ENCODE measurements around the gene VPS13D.

Gene VPS13D

DNA sequence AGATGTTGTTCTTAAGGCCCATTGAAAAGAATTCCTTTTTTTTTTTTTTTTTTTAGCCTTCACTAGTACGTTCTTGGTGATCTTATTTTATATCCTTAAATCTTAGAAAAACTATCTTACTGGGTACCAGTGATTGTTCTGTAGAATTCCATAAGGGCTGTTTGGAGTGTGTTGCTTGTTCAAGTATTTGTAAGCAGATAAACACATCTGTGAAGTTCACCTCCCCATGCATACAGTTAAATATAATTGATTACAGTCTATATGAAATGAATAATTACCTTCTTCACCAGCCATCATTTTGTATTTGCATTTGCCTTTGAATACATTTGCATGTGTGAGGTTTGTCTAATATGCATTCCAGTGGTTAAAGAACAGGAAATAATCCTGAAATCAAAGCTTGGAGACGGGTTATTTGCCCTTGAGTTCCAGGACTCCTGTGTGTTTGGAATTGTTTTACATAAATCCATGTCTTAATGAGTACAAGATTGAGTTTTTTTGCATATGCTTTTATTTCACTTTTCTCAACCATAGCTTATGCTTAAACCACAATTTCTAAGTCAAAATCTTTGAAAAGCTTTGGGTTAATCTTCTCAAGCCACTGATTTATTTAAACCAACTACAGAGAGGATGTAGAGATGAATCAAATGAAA, 73.1 kb downstream of the VPS13D start:
- H3K9me3 ChIP-seq (ENCODE audit: insufficient read depth, low read length) = no peaks in the 10 kb centered on the region
- H3K27me3 ChIP-seq (ENCODE audit: insufficient read depth, insufficient read length) = no peaks in the 10 kb centered on the region
- H3K4me1 ChIP-seq (ENCODE audit: insufficient read depth, insufficient read length) = no peaks in the 10 kb centered on the region
- no peak overlapping the region for H3K9ac ChIP-seq (ENCODE audit: insufficient read length, low read depth)
- H3K4me3 ChIP-seq (ENCODE audit: insufficient read length, low read depth) = no peak overlapping the region
- DNase-seq (ENCODE audit: low read depth, low spot score) = no peak
- H3K36me3 ChIP-seq (ENCODE audit: insufficient read depth, insufficient read length, low read length) = peaks cover 28% of the 10 kb centered on the region
- TF ChIP-seq ZNF274 (IDR thresholded peaks at IDR 0.05; ENCODE audit: low read depth, low read length) (no peak), SUZ12 (IDR thresholded peaks at IDR 0.05; ENCODE audit: extremely low read depth, insufficient read depth, insufficient read length) (no peak), YY1 (IDR thresholded peaks at IDR 0.05; ENCODE audit: insufficient read depth, insufficient read length) (no peak)

DNA sequence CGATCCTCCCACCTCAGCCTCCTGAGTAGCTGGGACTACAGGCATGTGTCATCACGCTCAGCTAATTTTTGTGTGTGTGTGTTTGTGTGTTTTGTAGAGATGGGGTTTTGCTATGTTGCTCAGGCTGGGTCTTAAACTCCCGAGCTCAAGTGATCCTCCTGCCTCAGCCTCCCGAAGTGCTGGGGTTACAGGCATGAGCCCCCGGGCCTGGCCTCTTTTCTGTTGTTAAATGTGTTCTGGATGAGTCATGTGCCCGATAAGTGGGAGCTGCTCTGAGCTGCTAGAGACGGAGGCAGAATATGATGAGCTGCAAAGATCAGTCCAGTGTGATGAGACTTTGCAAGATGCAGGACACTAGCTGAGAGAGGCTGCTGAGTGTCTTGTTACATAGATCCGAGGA, 75.5 kb downstream of the VPS13D start:
- DNase-seq (ENCODE audit: low read depth, low spot score) = no peak
- H3K9ac ChIP-seq (ENCODE audit: insufficient read length, low read depth) = no peak overlapping the region
- TF ChIP-seq YY1 (IDR thresholded peaks at IDR 0.05; ENCODE audit: insufficient read depth, insufficient read length) = no peak
- TF ChIP-seq ZNF274 (IDR thresholded peaks at IDR 0.05; ENCODE audit: low read depth, low read length) = no peak
- no peak for TF ChIP-seq SUZ12 (IDR thresholded peaks at IDR 0.05; ENCODE audit: extremely low read depth, insufficient read depth, insufficient read length)
- H3K4me3 ChIP-seq (ENCODE audit: insufficient read length, low read depth) = no peak overlapping the region
- no peaks in the 10 kb centered on the region for H3K27me3 ChIP-seq (ENCODE audit: insufficient read depth, insufficient read length)
- H3K9me3 ChIP-seq (ENCODE audit: insufficient read depth, low read length) = no peaks in the 10 kb centered on the region
- peaks cover 30% of the 10 kb centered on the region for H3K36me3 ChIP-seq (ENCODE audit: insufficient read depth, insufficient read length, low read length)
- H3K4me1 ChIP-seq (ENCODE audit: insufficient read depth, insufficient read length) = no peaks in the 10 kb centered on the region

DNA sequence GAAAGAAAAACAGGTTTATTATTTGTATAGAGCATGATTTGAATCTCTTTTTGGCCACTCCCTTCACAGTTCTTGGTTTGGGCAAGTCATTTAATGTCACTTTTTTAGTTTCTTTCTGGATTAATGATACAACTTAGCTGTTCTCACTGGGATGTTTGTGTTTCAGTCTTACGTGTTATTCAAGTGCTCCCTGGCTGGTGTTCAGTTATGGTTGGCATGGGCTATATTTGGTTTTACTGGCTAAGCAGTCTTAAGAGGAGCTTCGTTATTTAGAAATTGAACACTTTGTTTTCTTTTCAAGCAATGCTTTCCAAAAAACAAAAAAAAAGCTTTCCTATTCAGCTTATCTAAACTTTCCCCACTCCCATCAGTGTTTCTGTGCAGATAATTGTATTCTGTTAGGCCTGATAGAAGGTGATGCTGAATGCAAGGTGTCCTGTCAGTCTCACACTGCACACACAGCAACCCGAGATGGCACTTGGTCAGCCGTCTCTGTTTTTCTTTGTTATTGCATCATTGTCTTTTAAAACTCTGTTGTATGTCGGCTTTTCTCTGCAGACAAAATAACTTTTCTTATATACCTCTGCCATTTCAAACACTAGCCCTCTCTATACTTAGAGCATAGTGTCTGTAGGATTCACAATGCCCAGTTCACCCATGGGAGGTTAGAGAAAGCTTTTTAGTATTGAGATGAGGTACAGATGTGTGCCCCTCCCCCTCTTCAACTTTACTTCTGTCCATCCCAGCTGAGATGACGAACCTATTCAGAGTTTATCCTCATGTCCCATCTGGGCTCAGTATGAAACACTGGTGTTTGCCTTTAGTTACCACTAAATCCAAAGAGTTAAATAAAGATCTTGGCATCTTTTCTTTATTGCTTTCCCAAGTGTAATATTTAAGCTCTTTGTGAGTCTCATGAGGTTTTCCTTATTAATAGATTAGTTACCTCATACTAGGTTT, 80.2 kb downstream of the VPS13D start:
- no peaks in the 10 kb centered on the region for H3K9me3 ChIP-seq (ENCODE audit: insufficient read depth, low read length)
- no peak overlapping the region for H3K4me3 ChIP-seq (ENCODE audit: insufficient read length, low read depth)
- no peaks in the 10 kb centered on the region for H3K4me1 ChIP-seq (ENCODE audit: insufficient read depth, insufficient read length)
- H3K36me3 ChIP-seq (ENCODE audit: insufficient read depth, insufficient read length, low read length) = peaks cover 40% of the 10 kb centered on the region
- H3K27me3 ChIP-seq (ENCODE audit: insufficient read depth, insufficient read length) = no peaks in the 10 kb centered on the region
- no peak for TF ChIP-seq YY1 (IDR thresholded peaks at IDR 0.05; ENCODE audit: insufficient read depth, insufficient read length)
- no peak for TF ChIP-seq ZNF274 (IDR thresholded peaks at IDR 0.05; ENCODE audit: low read depth, low read length)
- no peak for TF ChIP-seq SUZ12 (IDR thresholded peaks at IDR 0.05; ENCODE audit: extremely low read depth, insufficient read depth, insufficient read length)
- DNase-seq (ENCODE audit: low read depth, low spot score) = no peak
- no peak overlapping the region for H3K9ac ChIP-seq (ENCODE audit: insufficient read length, low read depth)

DNA sequence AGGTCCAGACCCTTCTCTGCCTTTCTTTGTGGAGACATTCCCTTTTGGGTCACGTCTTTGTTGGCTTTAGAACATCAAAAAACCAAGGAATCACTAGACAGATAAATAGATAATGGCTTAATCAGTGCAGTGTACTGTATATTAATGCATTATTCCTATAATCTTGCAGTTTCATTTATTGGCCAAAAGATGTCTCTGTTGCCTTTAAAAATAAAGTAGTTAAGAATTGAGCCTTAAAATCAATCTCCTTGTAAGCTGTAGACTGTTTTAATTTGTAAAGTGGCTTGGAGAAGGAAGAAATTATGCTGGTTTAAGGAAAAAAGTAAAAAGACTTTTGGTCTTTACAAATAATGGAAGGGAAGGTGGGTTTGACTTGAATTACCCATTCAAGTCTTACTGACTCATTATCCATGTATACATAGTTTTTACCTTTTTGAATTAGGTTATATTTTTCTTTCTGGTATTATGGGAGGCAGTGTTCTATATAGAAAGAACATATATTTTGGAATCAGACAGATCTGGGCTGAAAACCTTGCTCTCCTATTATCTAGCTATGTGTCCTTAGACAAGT, 84.6 kb downstream of the VPS13D start:
- Histone ChIP-seq H3K9ac (ENCODE audit: insufficient read length, low read depth) (no peak overlapping the region), H3K36me3 (ENCODE audit: insufficient read depth, insufficient read length, low read length) (peaks cover 36% of the 10 kb centered on the region), H3K4me1 (ENCODE audit: insufficient read depth, insufficient read length) (no peaks in the 10 kb centered on the region), H3K4me3 (ENCODE audit: insufficient read length, low read depth) (no peak overlapping the region), H3K9me3 (ENCODE audit: insufficient read depth, low read length) (no peaks in the 10 kb centered on the region), H3K27me3 (ENCODE audit: insufficient read depth, insufficient read length) (no peaks in the 10 kb centered on the region)
- no peak for DNase-seq (ENCODE audit: low read depth, low spot score)
- no peak for TF ChIP-seq YY1 (IDR thresholded peaks at IDR 0.05; ENCODE audit: insufficient read depth, insufficient read length)
- no peak for TF ChIP-seq ZNF274 (IDR thresholded peaks at IDR 0.05; ENCODE audit: low read depth, low read length)
- TF ChIP-seq SUZ12 (IDR thresholded peaks at IDR 0.05; ENCODE audit: extremely low read depth, insufficient read depth, insufficient read length) = no peak

DNA sequence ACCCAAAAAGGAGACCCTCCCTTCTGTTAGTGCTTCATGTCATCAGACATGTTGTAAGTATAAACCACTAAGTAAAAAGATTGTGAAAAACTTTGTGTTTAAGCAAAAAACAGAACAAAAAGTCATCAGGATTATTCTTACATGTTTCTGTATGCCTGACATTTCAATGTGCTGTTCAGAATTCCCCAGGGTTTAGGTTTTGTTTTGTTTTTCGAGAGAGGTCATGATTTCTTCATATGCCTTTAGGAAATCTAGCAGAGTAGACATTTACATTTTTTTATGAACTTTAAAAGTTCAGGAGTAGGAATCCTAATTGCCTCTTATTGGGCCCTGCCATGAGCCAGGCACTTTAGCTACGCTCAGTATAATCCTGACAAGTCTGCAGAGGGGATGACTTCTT, 85.3 kb downstream of the VPS13D start:
- H3K4me1 ChIP-seq (ENCODE audit: insufficient read depth, insufficient read length) = no peaks in the 10 kb centered on the region
- no peaks in the 10 kb centered on the region for H3K27me3 ChIP-seq (ENCODE audit: insufficient read depth, insufficient read length)
- H3K4me3 ChIP-seq (ENCODE audit: insufficient read length, low read depth) = no peak overlapping the region
- TF ChIP-seq ZNF274 (IDR thresholded peaks at IDR 0.05; ENCODE audit: low read depth, low read length) (no peak), SUZ12 (IDR thresholded peaks at IDR 0.05; ENCODE audit: extremely low read depth, insufficient read depth, insufficient read length) (no peak), YY1 (IDR thresholded peaks at IDR 0.05; ENCODE audit: insufficient read depth, insufficient read length) (no peak)
- H3K9me3 ChIP-seq (ENCODE audit: insufficient read depth, low read length) = no peaks in the 10 kb centered on the region
- DNase-seq (ENCODE audit: low read depth, low spot score) = no peak
- peaks cover 41% of the 10 kb centered on the region for H3K36me3 ChIP-seq (ENCODE audit: insufficient read depth, insufficient read length, low read length)
- H3K9ac ChIP-seq (ENCODE audit: insufficient read length, low read depth) = no peak overlapping the region

DNA sequence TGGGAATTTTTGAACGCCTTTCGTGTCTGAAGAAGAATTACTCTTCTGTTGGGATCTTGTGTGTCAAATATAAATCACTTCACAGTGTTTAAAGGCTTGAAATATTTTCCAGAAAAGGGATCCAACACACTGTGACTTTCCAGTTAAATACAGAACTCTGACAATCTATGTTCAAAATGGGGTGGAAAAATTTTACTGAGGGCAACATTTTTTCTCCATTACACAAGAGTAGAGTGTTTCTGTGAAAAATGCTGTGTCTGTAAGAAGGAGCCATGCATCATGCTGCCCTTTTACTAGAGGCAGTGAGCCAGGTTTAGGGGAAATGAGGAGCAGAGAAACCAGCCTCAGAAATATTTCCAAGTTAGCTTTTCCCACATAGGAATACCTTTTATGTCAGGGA, 86.5 kb downstream of the VPS13D start:
- Histone ChIP-seq H3K36me3 (ENCODE audit: insufficient read depth, insufficient read length, low read length) (peaks cover 45% of the 10 kb centered on the region), H3K27me3 (ENCODE audit: insufficient read depth, insufficient read length) (no peaks in the 10 kb centered on the region), H3K9ac (ENCODE audit: insufficient read length, low read depth) (no peak overlapping the region), H3K4me1 (ENCODE audit: insufficient read depth, insufficient read length) (no peaks in the 10 kb centered on the region), H3K9me3 (ENCODE audit: insufficient read depth, low read length) (no peaks in the 10 kb centered on the region), H3K4me3 (ENCODE audit: insufficient read length, low read depth) (no peak overlapping the region)
- DNase-seq (ENCODE audit: low read depth, low spot score) = no peak
- TF ChIP-seq ZNF274 (IDR thresholded peaks at IDR 0.05; ENCODE audit: low read depth, low read length) (no peak), YY1 (IDR thresholded peaks at IDR 0.05; ENCODE audit: insufficient read depth, insufficient read length) (no peak), SUZ12 (IDR thresholded peaks at IDR 0.05; ENCODE audit: extremely low read depth, insufficient read depth, insufficient read length) (no peak)

DNA sequence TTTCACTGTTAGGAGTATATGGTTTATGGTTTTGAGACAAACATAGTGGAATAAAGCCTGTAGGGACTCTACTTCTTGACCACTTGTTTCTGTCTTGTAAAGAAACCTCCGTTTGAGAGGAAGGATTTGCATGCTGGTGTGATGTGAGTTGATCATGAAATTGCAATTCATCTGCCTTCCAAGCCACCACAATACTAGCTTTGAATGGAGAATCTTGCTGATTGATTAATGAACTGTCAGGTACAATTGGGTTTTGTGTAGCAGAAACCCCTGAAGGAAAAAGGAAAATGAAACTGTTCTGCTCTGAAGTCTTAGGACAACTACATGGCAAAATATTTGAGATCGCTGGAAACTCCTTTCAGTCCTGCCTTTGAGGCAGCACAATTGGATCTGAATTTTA, 90.7 kb downstream of the VPS13D start:
- no peak for DNase-seq (ENCODE audit: low read depth, low spot score)
- no peaks in the 10 kb centered on the region for H3K27me3 ChIP-seq (ENCODE audit: insufficient read depth, insufficient read length)
- TF ChIP-seq ZNF274 (IDR thresholded peaks at IDR 0.05; ENCODE audit: low read depth, low read length) = no peak
- no peak for TF ChIP-seq YY1 (IDR thresholded peaks at IDR 0.05; ENCODE audit: insufficient read depth, insufficient read length)
- TF ChIP-seq SUZ12 (IDR thresholded peaks at IDR 0.05; ENCODE audit: extremely low read depth, insufficient read depth, insufficient read length) = no peak
- H3K9me3 ChIP-seq (ENCODE audit: insufficient read depth, low read length) = no peaks in the 10 kb centered on the region
- H3K36me3 ChIP-seq (ENCODE audit: insufficient read depth, insufficient read length, low read length) = peaks cover 47% of the 10 kb centered on the region
- H3K4me3 ChIP-seq (ENCODE audit: insufficient read length, low read depth) = no peak overlapping the region
- H3K4me1 ChIP-seq (ENCODE audit: insufficient read depth, insufficient read length) = no peaks in the 10 kb centered on the region
- no peak overlapping the region for H3K9ac ChIP-seq (ENCODE audit: insufficient read length, low read depth)

All from NT2/D1 (cell line).